GM12891 (cell line): Measurements from ENCODE around the gene ABTB2.

Experiments
- DNase-seq: peaks from one replicate; pipeline ENCODE4 v3.0.0; 2011; ENCODE audit warnings: low spot score; ENCODE audit not compliant: insufficient read length
- FAIRE-seq: peaks from 2 replicates; lab custom pipeline; 2011; peaks lifted over from hg19 to GRCh38; lab: Jason Lieb, UNC
- PAX5 ChIP-seq: IDR thresholded peaks from 2 replicates; pipeline ENCODE4 v1.6.1; 2011; ENCODE audit warnings: low read length, moderate library complexity, mild to moderate bottlenecking; ENCODE audit not compliant: insufficient read depth, severe bottlenecking
- POLR2A ChIP-seq: IDR thresholded peaks from 2 replicates; pipeline ENCODE4 v1.6.1; 2011; ENCODE audit warnings: low read depth, low read length, control low read depth
- POLR2AphosphoS5 ChIP-seq: IDR thresholded peaks from 2 replicates; pipeline ENCODE4 v1.6.1; 2011; ENCODE audit warnings: low read depth, low read length, control low read depth
- POU2F2 ChIP-seq: IDR thresholded peaks from 2 replicates; pipeline ENCODE4 v1.6.1; 2011; ENCODE audit warnings: low read depth, mild to moderate bottlenecking, control low read depth, low read length, moderate library complexity
- SPI1 ChIP-seq: IDR thresholded peaks from 2 replicates; pipeline ENCODE4 v1.6.1; 2011; ENCODE audit warnings: low read depth, low read length, control low read depth
- TAF1 ChIP-seq: IDR thresholded peaks from 2 replicates; pipeline ENCODE4 v1.6.1; 2011; ENCODE audit warnings: low read depth, low read length, control low read depth

The ABTB2 gene

DNA sequence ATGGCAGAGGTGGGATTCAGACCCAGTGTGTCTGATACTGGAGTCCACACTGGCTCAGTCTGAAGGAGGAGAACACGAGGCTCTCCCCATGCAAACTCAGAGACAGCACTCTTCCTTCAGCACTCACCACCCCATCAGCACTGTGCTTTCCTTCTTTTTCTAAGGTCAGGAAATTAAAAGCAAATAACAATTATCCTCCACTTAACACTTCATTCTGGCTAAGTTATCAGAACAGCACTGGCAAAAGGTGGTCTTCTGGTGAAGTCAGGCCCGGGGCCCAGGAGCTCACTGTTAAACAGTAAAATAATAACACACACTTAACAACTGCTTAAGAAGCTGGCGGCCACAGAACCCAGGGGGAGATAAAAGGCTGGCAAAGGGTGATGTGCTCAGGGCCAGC, 145.2 kb downstream of the ABTB2 start:
- DNase-seq (no peak), FAIRE-seq (no peak)
- TF ChIP-seq POLR2AphosphoS5 (no peak), PAX5 (no peak), SPI1 (no peak), POLR2A (no peak), TAF1 (no peak), POU2F2 (no peak)

DNA sequence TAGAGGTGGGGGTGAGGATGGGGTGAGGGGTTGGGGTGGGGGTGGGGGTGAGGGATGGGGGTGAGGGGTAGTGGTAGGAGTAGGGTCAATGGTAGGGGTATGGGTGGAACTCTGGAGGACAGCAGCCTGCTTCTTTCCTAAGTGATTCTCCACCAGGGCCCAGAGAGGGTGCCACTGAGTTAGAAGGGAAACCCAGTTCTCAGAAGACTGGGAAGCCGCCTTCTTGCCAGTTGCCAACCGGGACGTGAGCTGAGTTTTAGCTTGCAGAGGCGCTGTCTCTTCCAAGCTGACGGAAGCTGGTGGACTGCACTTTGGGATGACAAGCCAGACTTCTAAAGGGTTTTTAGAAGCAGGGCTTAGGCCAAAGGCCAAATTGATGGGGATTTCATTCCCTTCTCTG, 148.0 kb downstream of the ABTB2 start:
- FAIRE-seq, result no peak
- no peak for DNase-seq
- TF ChIP-seq POU2F2 (no peak), POLR2AphosphoS5 (no peak), POLR2A (no peak), TAF1 (no peak), PAX5 (no peak), SPI1 (no peak)

DNA sequence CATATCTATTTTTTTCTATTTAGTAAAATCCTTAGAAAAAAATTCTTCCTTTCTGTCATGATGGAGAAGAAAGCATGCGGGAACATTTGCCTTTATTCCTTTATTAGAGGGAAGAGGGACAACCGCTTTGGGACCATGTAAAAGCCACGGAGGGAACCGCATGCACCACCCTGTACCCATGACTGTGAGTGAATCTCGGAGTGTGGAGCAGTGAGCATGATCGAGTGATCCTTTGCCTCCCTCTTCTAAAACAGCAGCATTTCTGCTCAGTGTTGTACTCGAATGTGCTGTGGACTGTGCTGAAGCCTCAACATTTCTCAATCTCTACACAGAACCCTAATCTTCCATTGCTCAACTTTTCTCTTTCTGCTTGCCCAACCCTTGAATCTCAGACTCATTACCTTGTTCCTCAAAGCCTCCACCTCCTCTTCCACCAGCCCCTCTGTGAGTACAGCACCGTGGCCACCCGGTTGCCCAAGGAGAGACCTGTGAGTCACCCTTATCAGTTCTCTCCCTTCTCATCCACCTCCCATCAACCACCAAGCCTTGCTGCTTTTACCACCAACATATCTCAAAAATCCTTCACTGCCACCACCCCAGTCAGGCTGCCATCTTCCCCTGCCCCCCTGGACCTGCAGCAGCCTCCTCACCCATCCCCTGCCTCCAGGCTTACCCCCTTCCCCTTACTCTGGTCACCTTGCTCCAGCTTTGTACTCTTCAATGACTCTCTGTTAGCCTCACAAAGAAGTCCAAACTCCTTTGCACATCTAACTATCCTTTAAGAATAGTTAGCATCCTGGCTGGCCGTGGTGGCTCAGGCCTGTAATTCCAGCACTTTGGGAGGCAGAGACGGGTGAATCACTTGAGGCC, 149.3 kb downstream of the ABTB2 start:
- no peak for DNase-seq
- FAIRE-seq, result no peak
- TF ChIP-seq TAF1 (no peak), SPI1 (no peak), POU2F2 (no peak), PAX5 (no peak), POLR2A (no peak), POLR2AphosphoS5 (no peak)

DNA sequence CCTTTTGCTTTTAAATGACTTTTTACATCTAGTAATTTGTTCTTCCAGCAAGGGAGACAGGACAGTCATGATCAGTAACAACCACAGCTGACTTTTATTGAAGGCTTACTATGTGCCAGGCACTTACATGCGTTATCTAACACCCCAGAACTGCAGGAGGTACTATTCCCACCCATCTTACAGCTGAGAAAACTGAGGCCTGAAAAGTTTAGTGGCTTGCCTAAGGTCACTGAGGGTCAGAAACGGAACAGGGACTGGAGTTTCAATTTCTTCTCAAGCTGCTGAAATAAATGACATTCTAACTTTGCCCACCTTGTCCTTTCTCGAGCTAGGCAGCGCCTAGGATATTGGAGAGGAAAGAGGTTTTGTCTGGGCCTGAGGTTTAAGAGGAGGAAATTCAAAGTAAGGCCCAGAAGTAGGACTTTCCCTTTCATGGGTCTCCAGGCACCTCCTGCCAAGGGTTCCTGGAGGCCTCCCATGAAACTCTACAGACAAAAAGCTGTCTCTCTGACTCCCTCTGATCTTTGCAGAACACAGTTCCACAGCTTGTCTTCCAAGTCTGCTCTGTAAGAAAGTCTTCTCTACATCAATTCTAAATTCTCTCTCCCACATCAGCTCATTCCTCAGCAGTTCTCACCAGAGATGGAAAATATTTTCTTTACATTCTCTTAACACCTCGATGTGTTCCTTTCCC, 150.2 kb downstream of the ABTB2 start:
- TF ChIP-seq TAF1 (no peak), SPI1 (no peak), PAX5 (no peak), POLR2AphosphoS5 (no peak), POLR2A (no peak), POU2F2 (no peak)
- FAIRE-seq, result no peak

DNA sequence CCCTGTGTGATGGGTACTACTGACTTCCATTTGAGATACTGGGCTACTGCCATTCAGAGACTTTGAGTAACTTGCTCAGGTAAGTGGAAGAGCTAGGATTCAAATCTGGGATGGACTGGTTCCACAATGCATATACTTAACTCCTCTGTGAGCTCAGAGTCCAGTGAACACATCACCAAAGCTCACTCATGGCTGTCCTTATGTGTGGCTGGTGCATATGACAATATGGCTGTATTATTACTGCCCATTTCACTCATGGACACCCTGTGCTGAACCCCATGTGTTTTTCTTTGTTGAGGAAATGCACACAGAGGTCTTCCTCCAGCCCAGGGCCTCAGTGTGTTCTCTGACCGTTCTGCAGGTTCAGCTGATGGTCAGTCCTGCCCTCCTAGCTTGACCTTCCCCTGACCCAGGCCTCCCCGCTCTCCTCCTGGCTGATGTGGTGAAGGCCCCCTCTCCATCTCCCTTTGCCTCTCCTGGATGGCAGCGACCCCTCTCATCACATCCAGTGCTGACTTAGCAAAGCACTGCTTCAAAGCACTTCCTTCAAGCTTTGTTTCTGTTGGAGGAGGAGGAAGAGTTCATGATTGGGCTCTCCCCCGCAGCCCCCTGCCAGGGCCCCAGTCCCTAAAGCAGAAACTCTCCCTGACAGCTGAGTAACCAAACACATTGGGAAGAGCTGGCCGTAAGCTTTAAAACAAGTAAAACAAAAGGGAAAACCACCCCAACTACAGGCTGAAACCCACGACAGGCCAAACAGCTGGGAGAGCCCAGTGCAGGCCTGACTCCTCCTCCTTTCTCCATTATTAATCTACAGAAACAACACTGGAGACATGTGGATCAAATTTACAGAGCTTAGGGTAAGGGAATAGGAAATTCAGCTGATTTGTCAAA, 151.2 kb downstream of the ABTB2 start:
- TF ChIP-seq PAX5 (no peak), SPI1 (no peak), TAF1 (no peak), POLR2A (no peak), POLR2AphosphoS5 (no peak), POU2F2 (no peak)
- DNase-seq, result no peak
- FAIRE-seq, result no peak

More for the DNA sequence above, 150.2 kb downstream of the ABTB2 start:
- no peak for DNase-seq

DNA sequence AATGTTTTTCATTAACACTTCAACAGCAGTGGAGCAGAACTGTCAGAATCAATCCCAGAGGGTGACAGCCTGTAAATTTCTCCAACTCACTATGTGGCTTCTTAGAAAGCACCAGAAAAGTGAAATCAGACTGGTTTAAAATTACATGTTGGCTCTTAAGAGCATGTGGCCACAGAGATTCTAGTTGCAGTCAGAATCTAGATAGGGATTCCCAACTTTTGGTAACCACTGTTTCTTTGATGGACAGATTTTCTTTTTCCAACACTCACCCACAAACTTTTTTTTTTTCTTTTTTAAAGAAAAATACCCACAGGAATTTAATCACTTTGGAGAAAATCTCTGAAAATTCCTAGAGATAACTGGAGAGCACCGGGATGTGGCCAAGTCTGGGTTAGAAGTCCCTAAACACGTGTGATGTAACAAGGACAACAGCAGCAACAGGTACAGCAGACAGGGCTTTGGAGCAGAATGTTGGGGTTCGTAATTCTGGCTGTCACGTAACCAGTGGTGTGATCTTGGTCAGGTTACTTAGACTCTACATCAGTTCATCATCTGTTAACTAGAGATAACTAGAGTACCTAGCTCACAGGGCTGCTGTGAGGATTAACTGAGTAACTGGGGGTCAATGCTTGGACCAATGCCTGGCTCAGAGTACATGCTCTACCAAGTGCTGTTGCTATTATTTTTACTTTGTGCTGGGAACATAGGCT, 152.3 kb downstream of the ABTB2 start:
- no peak for TF ChIP-seq TAF1
- TF ChIP-seq POLR2A, result no peak
- no peak for TF ChIP-seq POU2F2
- no peak for TF ChIP-seq PAX5
- TF ChIP-seq POLR2AphosphoS5, result no peak
- no peak for TF ChIP-seq SPI1
- DNase-seq, result no peak
- no peak for FAIRE-seq

DNA sequence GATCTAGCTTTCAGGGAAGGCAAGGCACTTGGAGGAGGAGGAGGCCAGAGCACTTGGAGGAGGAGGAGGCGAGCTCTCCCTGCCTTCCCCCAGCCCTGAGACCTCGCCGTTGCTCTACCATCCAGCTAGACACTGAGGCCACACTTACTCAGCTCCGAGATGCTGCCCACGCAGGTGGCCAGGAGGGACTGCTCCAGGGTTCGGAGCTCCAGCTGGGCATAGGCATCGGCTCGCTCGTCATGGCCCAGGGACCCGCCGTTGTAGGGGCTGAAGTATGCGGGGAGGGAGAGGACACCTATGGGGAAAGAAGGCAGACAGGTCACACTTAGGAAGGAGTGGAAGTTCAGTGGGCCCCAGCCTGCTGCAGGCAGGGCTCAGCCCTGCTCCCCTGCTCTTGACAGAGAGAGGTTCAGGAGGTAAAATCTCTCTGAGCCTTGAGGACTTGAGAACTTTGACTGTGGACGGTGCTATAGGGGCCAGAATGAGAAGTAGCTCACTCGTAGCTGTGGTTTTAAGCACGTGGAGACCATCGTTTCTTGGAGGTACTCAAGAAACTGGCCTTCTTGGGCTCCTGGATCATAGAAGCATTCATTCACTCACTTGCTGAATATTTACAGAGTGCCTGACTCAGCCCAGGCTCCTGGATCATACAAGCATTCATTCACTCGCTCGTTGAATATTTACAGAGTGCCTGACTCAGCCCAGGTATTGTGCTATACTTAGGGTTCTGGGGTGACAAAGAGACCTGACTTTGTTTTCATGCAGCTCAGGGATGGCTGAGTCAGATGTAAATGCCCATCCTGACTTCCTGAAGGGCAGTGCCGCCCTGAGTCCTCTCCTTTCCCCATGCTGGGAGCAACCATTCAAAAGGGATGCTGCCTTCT, 153.2 kb downstream of the ABTB2 start:
- DNase-seq (no peak), FAIRE-seq (no peak)
- no peak for TF ChIP-seq TAF1
- TF ChIP-seq POLR2AphosphoS5, result no peak
- TF ChIP-seq POU2F2, result no peak
- no peak for TF ChIP-seq POLR2A
- no peak for TF ChIP-seq SPI1

DNA sequence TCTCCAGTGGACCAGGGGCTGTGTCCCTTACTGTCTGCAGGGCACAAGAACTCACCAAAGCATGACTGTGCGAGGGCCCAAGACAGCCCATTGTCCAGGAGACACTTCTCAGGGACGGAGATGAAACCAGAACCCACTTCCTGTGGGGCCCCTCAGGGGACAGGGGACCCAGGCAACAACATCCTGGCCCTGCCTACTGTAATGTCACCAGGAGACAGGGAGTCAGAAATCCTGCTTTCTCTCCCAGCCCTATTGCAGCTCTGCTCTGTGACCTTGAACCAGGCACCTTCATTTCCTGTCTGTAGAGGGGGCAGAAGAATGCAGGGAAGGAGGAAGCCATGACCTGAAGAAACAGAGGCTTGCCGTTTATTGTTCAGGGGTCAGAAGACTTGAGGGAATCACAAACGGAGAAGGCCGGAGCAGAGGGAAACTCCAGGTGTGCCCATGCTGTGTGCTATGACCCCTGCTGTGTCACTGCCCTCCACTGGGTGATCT, 154.4 kb downstream of the ABTB2 start:
- no peak for FAIRE-seq
- TF ChIP-seq POLR2A (no peak), POLR2AphosphoS5 (no peak), TAF1 (no peak), SPI1 (no peak), POU2F2 (no peak), PAX5 (no peak)
- no peak for DNase-seq
